GM12878 (cell line): ENCODE results near the gene MAMDC4. TPM values are rescaled to one million over a fixed set of nuclear protein-coding genes. Genes with fewer than 3 reads are reported as not detected.

Experiments
- ATAC-seq: fragments of 200-7000 bp; cut with Tn5 transposase; 3 replicates; pipeline ENCODE4 v1.9.1; 2020; ENCODE audit warnings: mild to moderate bottlenecking, moderate library complexity
- BruUV-seq: library from RNA; stranded (reverse); fragments of 400-500 nt; replicated peaks from 2 replicates; lab custom pipeline; 2021; lab: Mats Ljungman, UMichigan
- CTCF ChIA-PET: fragments of 300-600 bp; sonication (Branson Sonifier 250); formaldehyde crosslinking; extraction: SDS; loops from one replicate; lab custom pipeline; 2021; ENCODE audit warnings: inconsistent platforms; lab: Yijun Ruan, JAX
- POLR2A ChIA-PET: fragments of 350-600 bp; formaldehyde crosslinking; extraction: SDS; loops from one replicate; lab custom pipeline; 2021; ENCODE audit warnings: inconsistent platforms; lab: Charles Lee
- RAD21 ChIA-PET: fragments of 300-600 bp; sonication (Branson Sonifier 250); formaldehyde crosslinking; loops from one replicate; lab custom pipeline; 2023; ENCODE audit warnings: antibody characterized with exemption; ENCODE audit not compliant: unreplicated experiment; lab: Charles Lee
- SMC1A ChIA-PET: fragments of 300-600 bp; sonication (Branson Sonifier 250); formaldehyde crosslinking; loops from one replicate; lab custom pipeline; 2023; ENCODE audit not compliant: unreplicated experiment, uncharacterized antibody; lab: Charles Lee
- DNase-seq: peaks from one replicate; pipeline ENCODE4 v3.0.0-alpha.2; 2011; ENCODE audit warnings: low read depth, low spot score
- FAIRE-seq: peaks from 3 replicates; lab custom pipeline; 2011; peaks lifted over from hg19 to GRCh38; lab: Jason Lieb, UNC
- H2AFZ ChIP-seq: 2 replicates; pipeline ENCODE4 v1.6.0; 2011; ENCODE audit warnings: low read depth, low read length, control low read depth; ENCODE audit not compliant: control insufficient read depth
- H3K27ac ChIP-seq: 2 replicates; pipeline ENCODE4 v1.5.1; 2011; ENCODE audit warnings: control low read depth; ENCODE audit not compliant: control insufficient read depth, insufficient read depth
- H3K27me3 ChIP-seq, 2 experiments: replicated peaks in 1 of 2; 2 replicates each; pipeline versions ENCODE4 v1.6.0 to v1.6.1; 2011; ENCODE audit warnings: low read length in 1 of 2; ENCODE audit not compliant: control insufficient read depth in 2 of 2, insufficient read depth in 2 of 2
- H3K36me3 ChIP-seq, 2 experiments: 2 replicates each; pipeline ENCODE4 v1.5.1; 2011; ENCODE audit warnings: low read length in 1 of 2; ENCODE audit not compliant: control insufficient read depth in 2 of 2, insufficient read depth in 2 of 2
- H3K4me1 ChIP-seq: 2 replicates; pipeline ENCODE4 v1.6.1; 2011; ENCODE audit warnings: mild to moderate bottlenecking, low read length, moderate library complexity, mixed read lengths; ENCODE audit not compliant: control insufficient read depth, insufficient read depth
- H3K4me2 ChIP-seq: 2 replicates; pipeline ENCODE4 v1.6.0; 2011; ENCODE audit warnings: control low read depth; ENCODE audit not compliant: control insufficient read depth, insufficient read depth
- H3K4me3 ChIP-seq: fragments of 200-600 bp; sonication (generic); 2 replicates; pipeline ENCODE4 v1.5.1; 2016
- H3K79me2 ChIP-seq: 2 replicates; pipeline ENCODE4 v1.6.0; 2011; ENCODE audit warnings: low read length; ENCODE audit not compliant: control insufficient read depth, insufficient read depth
- H3K9ac ChIP-seq: 2 replicates; pipeline ENCODE4 v1.8.0; 2011; ENCODE audit warnings: low read length, control low read depth, mixed read lengths; ENCODE audit not compliant: control insufficient read depth, insufficient read depth
- H3K9me3 ChIP-seq: replicated peaks from 3 replicates; pipeline ENCODE4 v1.5.1; 2011; ENCODE audit warnings: mild to moderate bottlenecking, low read length; ENCODE audit not compliant: control insufficient read depth, insufficient read depth
- H4K20me1 ChIP-seq: 2 replicates; pipeline ENCODE4 v1.6.0; 2011; ENCODE audit not compliant: control insufficient read depth, insufficient read depth
- CHD1 ChIP-seq: IDR thresholded peaks from 2 replicates; pipeline ENCODE4 v1.6.1; 2012; ENCODE audit warnings: low read depth, low read length, improper control_type of control experiment
- HDGF ChIP-seq: fragments of 450-650 bp; IDR thresholded peaks from 2 replicates; pipeline ENCODE4 v1.6.1; 2016; ENCODE audit warnings: antibody characterized with exemption
- POLR2A ChIP-seq: IDR thresholded peaks from 2 replicates; pipeline ENCODE4 v1.6.1; 2011; ENCODE audit warnings: low read depth, mild to moderate bottlenecking, low read length
- TCF3 ChIP-seq: IDR thresholded peaks from 2 replicates; pipeline ENCODE4 v1.6.1; 2012; ENCODE audit warnings: low read depth, mild to moderate bottlenecking, low read length, borderline replicate concordance; ENCODE audit not compliant: insufficient read depth
- ZNF274 ChIP-seq: IDR thresholded peaks from one replicate; pipeline ENCODE4 v1.8.0; 2011; ENCODE audit not compliant: insufficient read length, insufficient read depth
- WGBS: methylation state at CpG from one replicate; pipeline ENCODE4 v1.1.6; 2016; ENCODE audit warnings: low lambda C conversion rate; ENCODE audit not compliant: insufficient replicate concordance, insufficient coverage; ENCODE audit errors: missing lambda C conversion rate; 5-methylcytosine and 5-hydroxymethylcytosine counted together
- in situ Hi-C: fragments of 300-500 bp; cut with MboI; formaldehyde crosslinking; loops from 9 replicates; pipeline ENCODE4 v1.14.3; 2018; ENCODE audit warnings: mixed read lengths
- intact Hi-C: fragments of 100-400 bp; cut with micrococcal nuclease; formaldehyde crosslinking; loops from one replicate; pipeline ENCODE4 v1.14.2; 2022; ENCODE audit not compliant: unreplicated experiment
- polyA plus RNA-seq, 11 experiments: library from polyadenylated mRNA; depleted of rRNA in 4 of 11; unstranded in 6 of 11; stranded (reverse) in 5 of 11; fragments of >200 nt; fragmentation: Nextera tagmentation in 4 of 11; fragmentation: Illumina TruSeq in 1 of 11; extraction: Ambion mirVana in 4 of 11; extraction: Trizol in 1 of 11; gene quantifications; 1 replicate in 1 of 11; 2 replicates in 10 of 11; pipeline versions ENCODE4 v1.2.1 to v1.2.3, GENCODE V29; 2011 to 2016; ENCODE audit warnings: inconsistent platforms in 2 of 11, missing spikeins in 2 of 11, low read depth in 1 of 11
- total RNA-seq, 4 experiments: library from RNA; depleted of rRNA in 3 of 4; stranded (reverse); fragments of >200 nt in 3 of 4; fragmentation: Illumina TruSeq in 1 of 4; extraction: Trizol in 1 of 4; gene quantifications; 2 replicates each; pipeline versions ENCODE4 v1.2.1 to v1.2.3, GENCODE V29; 2013 to 2021
- TF ChIP-seq, protein P1 (sequence below): fragments of 450-650 bp; IDR thresholded peaks from 2 replicates; pipeline ENCODE4 v1.6.1; 2017; ENCODE audit warnings: mild to moderate bottlenecking, moderate library complexity

MAMDC4 gene
- total and polyA plus RNA-seq, 10 of the 15 experiments (the other 5 are each of a cell fraction or from before 2014, with no cell fraction given): 0.22 to 5.7 (median 2.4) TPM; not detected in 1

DNA sequence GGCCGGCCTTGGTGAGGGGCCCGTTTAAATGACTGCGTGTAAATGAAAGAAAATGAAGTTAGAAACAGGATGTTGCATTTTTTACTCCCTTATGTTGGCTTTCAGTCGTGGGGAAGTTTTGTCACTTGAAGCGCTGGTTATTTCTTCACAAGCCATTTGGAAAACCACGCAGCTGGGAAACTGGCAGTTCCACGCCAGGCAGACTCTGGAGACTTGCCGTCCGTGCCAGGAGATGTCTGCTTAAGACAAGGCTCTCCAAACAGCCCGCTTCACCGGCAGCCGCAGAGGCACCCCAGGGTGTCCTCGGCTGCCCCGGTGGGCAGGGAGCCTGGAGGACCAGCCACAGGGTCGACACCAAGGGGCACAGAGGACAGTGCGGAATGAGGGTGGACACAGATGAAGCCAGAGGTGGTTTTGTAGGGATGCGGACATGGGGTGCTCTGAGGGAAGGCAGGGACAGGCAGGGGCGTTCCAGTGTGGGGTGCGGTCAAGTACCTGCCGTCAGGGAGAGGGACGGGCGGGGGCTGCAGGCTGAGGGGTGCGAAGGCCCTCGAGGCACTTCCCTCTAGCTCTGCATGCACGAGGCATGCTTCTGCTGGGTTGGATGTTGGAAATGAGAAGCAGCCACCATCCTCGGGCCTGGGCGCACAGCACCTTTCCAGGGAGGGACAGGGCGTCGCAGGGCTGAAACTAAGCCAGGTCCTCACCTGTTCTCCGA is 21.0 kb upstream of the MAMDC4 start:
- CTCF ChIA-PET: no interaction called here

DNA sequence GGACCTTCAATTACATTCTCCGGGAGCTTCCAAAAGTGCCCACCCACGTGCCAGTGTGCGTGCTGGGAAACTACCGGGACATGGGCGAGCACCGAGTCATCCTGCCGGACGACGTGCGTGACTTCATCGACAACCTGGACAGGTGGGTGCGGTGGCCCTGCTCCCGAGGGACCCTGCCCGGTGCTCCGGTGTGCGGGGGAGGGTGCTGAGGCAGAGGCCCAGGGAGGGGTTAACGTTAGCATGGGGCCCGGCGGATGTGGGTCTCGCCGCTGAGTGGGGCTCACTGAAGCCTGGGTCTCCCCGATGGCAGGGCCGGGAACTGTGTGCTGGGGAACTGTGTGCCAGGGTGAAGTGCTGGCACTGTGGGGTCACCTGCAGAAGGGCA is 20.4 kb upstream of the MAMDC4 start:
- H3K27ac ChIP-seq: no peak overlapping the region
- no peaks in the 10 kb centered on the region for H3K27me3 ChIP-seq
- no peak overlapping the region for H3K9ac ChIP-seq
- BruUV-seq: no TSS peak
- intact Hi-C loops: no loop called here
- ChIA-PET CTCF (no interaction called here), RAD21 (no interaction called here), SMC1A (no interaction called here), POLR2A (no interaction called here)
- H2AFZ ChIP-seq: no peak overlapping the region
- H3K4me2 ChIP-seq: no peak overlapping the region
- TF ChIP-seq ZNF274 (no peak), HDGF (no peak), POLR2A (0 out of 2 replicates have a peak, but pooled peaks have one; percentile 38), TCF3 (0 out of 2 replicates have a peak, but pooled peaks have one; percentile 24)
- TF ChIP-seq, protein P1, sequence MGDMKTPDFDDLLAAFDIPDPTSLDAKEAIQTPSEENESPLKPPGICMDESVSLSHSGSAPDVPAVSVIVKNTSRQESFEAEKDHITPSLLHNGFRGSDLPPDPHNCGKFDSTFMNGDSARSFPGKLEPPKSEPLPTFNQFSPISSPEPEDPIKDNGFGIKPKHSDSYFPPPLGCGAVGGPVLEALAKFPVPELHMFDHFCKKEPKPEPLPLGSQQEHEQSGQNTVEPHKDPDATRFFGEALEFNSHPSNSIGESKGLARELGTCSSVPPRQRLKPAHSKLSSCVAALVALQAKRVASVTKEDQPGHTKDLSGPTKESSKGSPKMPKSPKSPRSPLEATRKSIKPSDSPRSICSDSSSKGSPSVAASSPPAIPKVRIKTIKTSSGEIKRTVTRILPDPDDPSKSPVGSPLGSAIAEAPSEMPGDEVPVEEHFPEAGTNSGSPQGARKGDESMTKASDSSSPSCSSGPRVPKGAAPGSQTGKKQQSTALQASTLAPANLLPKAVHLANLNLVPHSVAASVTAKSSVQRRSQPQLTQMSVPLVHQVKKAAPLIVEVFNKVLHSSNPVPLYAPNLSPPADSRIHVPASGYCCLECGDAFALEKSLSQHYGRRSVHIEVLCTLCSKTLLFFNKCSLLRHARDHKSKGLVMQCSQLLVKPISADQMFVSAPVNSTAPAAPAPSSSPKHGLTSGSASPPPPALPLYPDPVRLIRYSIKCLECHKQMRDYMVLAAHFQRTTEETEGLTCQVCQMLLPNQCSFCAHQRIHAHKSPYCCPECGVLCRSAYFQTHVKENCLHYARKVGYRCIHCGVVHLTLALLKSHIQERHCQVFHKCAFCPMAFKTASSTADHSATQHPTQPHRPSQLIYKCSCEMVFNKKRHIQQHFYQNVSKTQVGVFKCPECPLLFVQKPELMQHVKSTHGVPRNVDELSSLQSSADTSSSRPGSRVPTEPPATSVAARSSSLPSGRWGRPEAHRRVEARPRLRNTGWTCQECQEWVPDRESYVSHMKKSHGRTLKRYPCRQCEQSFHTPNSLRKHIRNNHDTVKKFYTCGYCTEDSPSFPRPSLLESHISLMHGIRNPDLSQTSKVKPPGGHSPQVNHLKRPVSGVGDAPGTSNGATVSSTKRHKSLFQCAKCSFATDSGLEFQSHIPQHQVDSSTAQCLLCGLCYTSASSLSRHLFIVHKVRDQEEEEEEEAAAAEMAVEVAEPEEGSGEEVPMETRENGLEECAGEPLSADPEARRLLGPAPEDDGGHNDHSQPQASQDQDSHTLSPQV: no peak
- peaks cover 3 to 12% of the 10 kb centered on the region in 2 experiments for H3K36me3 ChIP-seq
- no peaks in the 10 kb centered on the region for H3K9me3 ChIP-seq
- H3K4me1 ChIP-seq: no peaks in the 10 kb centered on the region
- FAIRE-seq (no peak), ATAC-seq (no peak), DNase-seq (no peak)
- WGBS: 97% methylated on average over 23 of the region's 23 CpGs
- in situ Hi-C loops: no loop called here
- no peaks in the 10 kb centered on the region for H3K79me2 ChIP-seq
- no peaks in the 10 kb centered on the region for H4K20me1 ChIP-seq
- H3K4me3 ChIP-seq: no peak overlapping the region

More for the DNA sequence above, 21.0 kb upstream of the MAMDC4 start:
- Histone ChIP-seq H4K20me1 (no peaks in the 10 kb centered on the region), H3K79me2 (no peaks in the 10 kb centered on the region), H3K4me3 (no peak overlapping the region), H3K9me3 (no peaks in the 10 kb centered on the region), H3K36me3 (peaks cover 5 to 12% of the 10 kb centered on the region in 2 experiments), H3K9ac (no peak overlapping the region), H3K27ac (no peak overlapping the region), H3K4me1 (no peaks in the 10 kb centered on the region), H3K4me2 (no peak overlapping the region), H3K27me3 (no peaks in the 10 kb centered on the region), H2AFZ (no peak overlapping the region)
- in situ Hi-C loops: no loop called here
- POLR2A ChIA-PET: no interaction called here
- 0 out of 2 replicates have a peak, but pooled peaks have one; percentile 10 for TF ChIP-seq POLR2A
- TF ChIP-seq CHD1: no peak
- 96% methylated on average over 23 of the region's 30 CpGs for WGBS
- ATAC-seq (no peak), FAIRE-seq (no peak), DNase-seq (no peak)
- SMC1A ChIA-PET: no interaction called here
- BruUV-seq: no TSS peak
- RAD21 ChIA-PET: no interaction called here
- intact Hi-C loops: no loop called here
